ENCODE data around the gene SPANXN4. TPM values are rescaled to one million over a fixed set of nuclear protein-coding genes. Genes with fewer than 3 reads are reported as not detected.

The SPANXN4 gene, protein sequence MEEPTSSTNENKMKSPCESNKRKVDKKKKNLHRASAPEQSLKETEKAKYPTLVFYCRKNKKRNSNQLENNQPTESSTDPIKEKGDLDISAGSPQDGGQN
- not detected for total RNA-seq
- not detected for polyA plus RNA-seq (2013, experiment 1 of 2)
- polyA plus RNA-seq (2013, experiment 2 of 2), result not detected
- long read RNA-seq, experiment 1, result 0 reads
- long read RNA-seq, experiment 2, result 0 reads
- long read RNA-seq, experiment 3, result 0 reads
- long read RNA-seq, experiment 4, result 0 reads

DNA sequence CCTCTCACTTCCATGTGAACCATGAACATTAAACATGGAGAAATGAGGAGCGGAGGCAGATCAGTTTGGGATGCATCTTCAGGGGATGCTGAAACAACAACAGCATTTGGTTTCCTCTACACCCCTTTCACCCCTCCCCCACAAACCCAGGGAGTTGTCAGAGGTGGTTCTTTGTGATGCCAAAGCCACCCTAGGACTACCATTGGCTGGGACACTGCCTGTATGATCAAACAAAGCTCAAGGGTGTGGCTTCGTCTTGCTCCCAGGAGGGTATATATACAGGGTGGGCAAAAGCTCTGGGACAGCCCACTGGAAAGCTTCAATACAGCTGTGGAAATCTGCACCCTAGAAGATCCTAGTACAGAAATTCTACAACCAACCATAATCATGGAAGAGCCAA lies at the start of gene SPANXN4:
Gene SPANXN4 (plus strand): TSS at position 301 of the 400 bp plus-strand sequence. CDS start 87 bp downstream, at position 388.
- TF ChIP-seq, protein P1, sequence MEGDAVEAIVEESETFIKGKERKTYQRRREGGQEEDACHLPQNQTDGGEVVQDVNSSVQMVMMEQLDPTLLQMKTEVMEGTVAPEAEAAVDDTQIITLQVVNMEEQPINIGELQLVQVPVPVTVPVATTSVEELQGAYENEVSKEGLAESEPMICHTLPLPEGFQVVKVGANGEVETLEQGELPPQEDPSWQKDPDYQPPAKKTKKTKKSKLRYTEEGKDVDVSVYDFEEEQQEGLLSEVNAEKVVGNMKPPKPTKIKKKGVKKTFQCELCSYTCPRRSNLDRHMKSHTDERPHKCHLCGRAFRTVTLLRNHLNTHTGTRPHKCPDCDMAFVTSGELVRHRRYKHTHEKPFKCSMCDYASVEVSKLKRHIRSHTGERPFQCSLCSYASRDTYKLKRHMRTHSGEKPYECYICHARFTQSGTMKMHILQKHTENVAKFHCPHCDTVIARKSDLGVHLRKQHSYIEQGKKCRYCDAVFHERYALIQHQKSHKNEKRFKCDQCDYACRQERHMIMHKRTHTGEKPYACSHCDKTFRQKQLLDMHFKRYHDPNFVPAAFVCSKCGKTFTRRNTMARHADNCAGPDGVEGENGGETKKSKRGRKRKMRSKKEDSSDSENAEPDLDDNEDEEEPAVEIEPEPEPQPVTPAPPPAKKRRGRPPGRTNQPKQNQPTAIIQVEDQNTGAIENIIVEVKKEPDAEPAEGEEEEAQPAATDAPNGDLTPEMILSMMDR (conservative IDR thresholded peaks at IDR 0.05), result no peak
- Histone ChIP-seq H3K4me3 (ENCODE audit: low read length) (no peak within 1 kb of the TSS), H3K4me1 (ENCODE audit: control insufficient read depth, insufficient read depth, low read length) (no peaks in the 10 kb centered on the region), H3K9me3 (ENCODE audit: control insufficient read depth, low read length) (no peaks in the 10 kb centered on the region), H3K27me3 (ENCODE audit: control insufficient read depth, insufficient read depth, low read length, poor library complexity, severe bottlenecking) (no peaks in the 10 kb centered on the region), H3K27ac (ENCODE audit: low read depth, low read length) (no peak within 1 kb of the TSS), H3K36me3 (ENCODE audit: control insufficient read depth, insufficient read depth, low read length) (no peaks in the 10 kb centered on the region), H3K9ac (ENCODE audit: extremely low read depth, low read length, poor library complexity, severe bottlenecking) (no peak within 1 kb of the TSS)
- Mint-ChIP-seq H3K4me1 (no peaks in the 10 kb centered on the region), H3K9me3 (peaks cover 19% of the 10 kb centered on the region), H3K27me3 (ENCODE audit: insufficient read depth) (no peaks in the 10 kb centered on the region), H3K27ac (no peak within 1 kb of the TSS), H3K4me3 (no peak within 1 kb of the TSS), H3K36me3 (ENCODE audit: low read depth) (no peaks in the 10 kb centered on the region)
- WGBS, 2 experiments (ENCODE audit: insufficient coverage in 1 of 2, insufficient read length in 1 of 2), result 78% methylated on average over 1 of the region's 2 CpGs; no CpG with 5 or more reads in 1 of the 2 experiments
- DNase-seq, result no peak

DNA sequence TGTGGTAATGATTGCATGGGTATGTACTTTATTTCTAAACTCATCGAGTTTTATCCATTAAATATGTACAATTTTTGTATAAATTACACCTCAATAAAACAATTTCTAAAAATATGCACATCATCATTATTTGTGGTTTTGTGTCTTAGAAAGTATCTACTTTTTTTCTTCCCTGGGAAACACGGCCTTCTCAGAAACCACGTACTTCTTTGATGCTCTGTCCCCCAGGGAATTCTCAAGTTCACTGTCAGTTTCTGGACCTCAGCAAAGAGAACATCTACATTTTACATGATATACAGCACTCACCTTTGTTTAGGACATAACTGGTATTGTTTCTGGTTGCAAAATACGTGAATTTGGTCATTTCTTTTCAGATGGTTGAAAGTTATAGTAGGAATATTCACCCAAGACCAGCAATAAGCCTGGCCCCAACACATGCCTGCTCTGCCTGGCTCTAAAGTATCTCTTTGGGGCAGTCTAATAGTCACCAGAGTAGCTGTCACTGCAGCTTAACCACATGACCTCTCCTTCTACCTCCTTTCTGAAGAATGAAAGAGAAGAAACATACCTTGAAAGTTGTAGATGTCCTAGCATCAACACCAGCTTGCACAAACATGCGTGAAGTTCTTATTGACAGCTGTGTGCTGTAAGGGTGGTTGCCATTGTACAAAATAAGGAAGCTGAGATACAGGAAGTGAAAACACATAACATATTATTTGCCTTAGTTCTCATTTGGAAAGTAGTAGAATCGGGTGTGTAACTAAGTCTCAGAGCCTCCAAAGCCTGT lies 48.4 kb upstream of the SPANXN4 start:
- Histone ChIP-seq H3K27ac (ENCODE audit: low read depth, low read length) (no peak overlapping the region), H3K4me3 (ENCODE audit: low read length) (no peak overlapping the region), H3K9ac (ENCODE audit: extremely low read depth, low read length, poor library complexity, severe bottlenecking) (no peak overlapping the region), H3K9me3 (ENCODE audit: control insufficient read depth, low read length) (no peaks in the 10 kb centered on the region), H3K27me3 (ENCODE audit: control insufficient read depth, insufficient read depth, low read length, poor library complexity, severe bottlenecking) (no peaks in the 10 kb centered on the region), H3K36me3 (ENCODE audit: control insufficient read depth, insufficient read depth, low read length) (no peaks in the 10 kb centered on the region), H3K4me1 (ENCODE audit: control insufficient read depth, insufficient read depth, low read length) (no peaks in the 10 kb centered on the region)
- H3K36me3 Mint-ChIP-seq (ENCODE audit: low read depth), result no peaks in the 10 kb centered on the region
- H3K4me3 Mint-ChIP-seq, result no peak overlapping the region
- H3K27ac Mint-ChIP-seq, result no peak overlapping the region
- DNase-seq, result no peak
- TF ChIP-seq, protein P1 (conservative IDR thresholded peaks at IDR 0.05), result no peak
- H3K9me3 Mint-ChIP-seq, result peaks cover 57% of the 10 kb centered on the region
- H3K27me3 Mint-ChIP-seq (ENCODE audit: insufficient read depth), result no peaks in the 10 kb centered on the region
- WGBS, 2 experiments (ENCODE audit: insufficient coverage in 1 of 2, insufficient read length in 1 of 2), result 87% methylated on average over 3 of the region's 6 CpGs; no CpG with 5 or more reads in 1 of the 2 experiments
- H3K4me1 Mint-ChIP-seq, result no peaks in the 10 kb centered on the region

DNA sequence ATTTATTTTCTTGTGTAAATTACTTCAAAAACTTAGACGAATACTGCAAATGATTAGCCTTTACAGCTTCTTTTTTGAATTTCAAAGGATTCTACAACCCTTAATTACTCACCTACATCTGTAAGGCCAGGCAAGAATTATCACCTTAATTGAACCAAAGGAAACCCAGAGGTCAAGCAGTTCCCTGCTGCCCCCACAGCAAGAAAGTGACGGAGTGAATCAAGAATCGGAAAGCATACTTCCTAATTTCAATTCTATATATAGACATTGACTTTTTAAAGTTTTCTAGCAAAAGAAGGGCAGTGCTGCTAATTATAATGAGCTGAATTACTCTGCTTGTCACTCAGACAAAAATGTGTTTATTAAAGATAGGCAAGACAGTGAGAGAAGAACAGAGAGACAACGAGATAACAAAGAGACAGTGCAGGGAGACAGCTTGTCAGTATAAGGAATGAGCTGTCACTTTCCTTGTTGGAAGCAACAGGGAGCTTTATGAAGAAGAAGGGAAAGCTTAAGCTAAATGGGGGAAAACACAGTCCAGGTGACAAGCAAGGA lies 47.5 kb upstream of the SPANXN4 start:
- H3K9me3 Mint-ChIP-seq, result peaks cover 56% of the 10 kb centered on the region
- H3K4me1 Mint-ChIP-seq, result no peaks in the 10 kb centered on the region

More for the DNA sequence above, 47.5 kb upstream of the SPANXN4 start:
- H3K27me3 Mint-ChIP-seq (ENCODE audit: insufficient read depth), result no peaks in the 10 kb centered on the region
- DNase-seq, result no peak
- no peaks in the 10 kb centered on the region for H3K36me3 ChIP-seq (ENCODE audit: control insufficient read depth, insufficient read depth, low read length)
- H3K27ac ChIP-seq (ENCODE audit: low read depth, low read length), result no peak overlapping the region
- no peaks in the 10 kb centered on the region for H3K36me3 Mint-ChIP-seq (ENCODE audit: low read depth)
- H3K27ac Mint-ChIP-seq, result no peak overlapping the region
- no peak overlapping the region for H3K4me3 ChIP-seq (ENCODE audit: low read length)
- H3K9me3 ChIP-seq (ENCODE audit: control insufficient read depth, low read length), result no peaks in the 10 kb centered on the region
- no peaks in the 10 kb centered on the region for H3K27me3 ChIP-seq (ENCODE audit: control insufficient read depth, insufficient read depth, low read length, poor library complexity, severe bottlenecking)
- WGBS, 2 experiments (ENCODE audit: insufficient coverage in 1 of 2, insufficient read length in 1 of 2), result 69 to 78% methylated on average over 2 to 3 of the region's 4 CpGs
- H3K4me1 ChIP-seq (ENCODE audit: control insufficient read depth, insufficient read depth, low read length), result no peaks in the 10 kb centered on the region
- no peak overlapping the region for H3K9ac ChIP-seq (ENCODE audit: extremely low read depth, low read length, poor library complexity, severe bottlenecking)
- TF ChIP-seq, protein P1 (conservative IDR thresholded peaks at IDR 0.05), result no peak
- H3K4me3 Mint-ChIP-seq, result no peak overlapping the region
